Activated T-helper 1 cell treated with anti-CD3 and anti-CD28 coated beads, Interleukin-12 subunit alpha, Interleukin-12 subunit beta, Interleukin-2, Interleukin-4 antibody, amounts not matched to agents 30 ng/mL and 10 ng/mL and 1 ng/mL, durations not matched to agents 14 hours and 24 hours and 36 hours (primary cell): ENCODE measurements around the gene FRMPD4. TPM values are rescaled to one million over a fixed set of nuclear protein-coding genes. Genes with fewer than 3 reads are reported as not detected.

Experiments used
- DNase-seq: peaks from one replicate; pipeline ENCODE4 v3.0.0; 2021; ENCODE audit warnings: low spot score
- H3K27ac Mint-ChIP-seq: one replicate; pipeline ENCODE4 v1.8.0; 2021; ENCODE audit warnings: mild to moderate bottlenecking, mixed read lengths
- H3K27me3 Mint-ChIP-seq: one replicate; pipeline ENCODE4 v1.8.0; 2022; ENCODE audit warnings: mild to moderate bottlenecking, moderate library complexity, mixed read lengths; ENCODE audit not compliant: insufficient read depth
- H3K36me3 Mint-ChIP-seq: one replicate; pipeline ENCODE4 v1.8.0; 2021; ENCODE audit warnings: low read depth, mixed read lengths
- H3K4me1 Mint-ChIP-seq: one replicate; pipeline ENCODE4 v1.8.0; 2021; ENCODE audit warnings: low read depth, mixed read lengths
- H3K4me3 Mint-ChIP-seq: one replicate; pipeline ENCODE4 v1.8.0; 2021; ENCODE audit warnings: mild to moderate bottlenecking, moderate library complexity, mixed read lengths
- H3K9me3 Mint-ChIP-seq: one replicate; pipeline ENCODE4 v1.8.0; 2021; ENCODE audit warnings: mixed read lengths
- intact Hi-C: fragments of 100-400 bp; cut with micrococcal nuclease; formaldehyde crosslinking; loops from one replicate; pipeline ENCODE4 v1.15.1; 2024
- total RNA-seq: library from RNA; stranded (reverse); gene quantifications from 2 replicates; pipeline ENCODE4 v1.2.3, GENCODE V29; 2022

Gene FRMPD4
- total RNA-seq, 1 donor from 2014 or later: not detected

- Mint-ChIP-seq H3K4me3 (no peak overlapping the region), H3K36me3 (no peaks in the 10 kb centered on the region), H3K4me1 (no peaks in the 10 kb centered on the region), H3K27ac (no peak overlapping the region), H3K9me3 (no peaks in the 10 kb centered on the region), H3K27me3 (no peaks in the 10 kb centered on the region)
- DNase-seq: no peak
- intact Hi-C loops: no loop called here
These were observed 308.2 kb downstream of the FRMPD4 start for GRCh38 chrX:12446342-12447075.

- H3K36me3 Mint-ChIP-seq: no peaks in the 10 kb centered on the region
- H3K27me3 Mint-ChIP-seq: no peaks in the 10 kb centered on the region
- H3K9me3 Mint-ChIP-seq: no peaks in the 10 kb centered on the region
- DNase-seq: no peak
- H3K4me3 Mint-ChIP-seq: no peak overlapping the region
- H3K27ac Mint-ChIP-seq: no peak overlapping the region
- H3K4me1 Mint-ChIP-seq: no peaks in the 10 kb centered on the region
- intact Hi-C loops: no loop called here
These were observed 309.3 kb downstream of the FRMPD4 start for GRCh38 chrX:12447448-12448064.

- DNase-seq: no peak
- Mint-ChIP-seq H3K36me3 (no peaks in the 10 kb centered on the region), H3K4me1 (no peaks in the 10 kb centered on the region), H3K27ac (no peak overlapping the region), H3K27me3 (no peaks in the 10 kb centered on the region), H3K4me3 (no peak overlapping the region), H3K9me3 (no peaks in the 10 kb centered on the region)
- intact Hi-C loops: no loop called here
These were observed 314.0 kb downstream of the FRMPD4 start for GRCh38 chrX:12452268-12452667.

- no peak for DNase-seq
- H3K27ac Mint-ChIP-seq: no peak overlapping the region
- H3K36me3 Mint-ChIP-seq: no peaks in the 10 kb centered on the region
- H3K4me1 Mint-ChIP-seq: no peaks in the 10 kb centered on the region
- intact Hi-C loops: no loop called here
- H3K27me3 Mint-ChIP-seq: no peaks in the 10 kb centered on the region
- H3K9me3 Mint-ChIP-seq: no peaks in the 10 kb centered on the region
- H3K4me3 Mint-ChIP-seq: no peak overlapping the region
These were observed 322.7 kb downstream of the FRMPD4 start for GRCh38 chrX:12460929-12461328.

- H3K4me3 Mint-ChIP-seq: no peak overlapping the region
- intact Hi-C loops: no loop called here
- no peaks in the 10 kb centered on the region for H3K27me3 Mint-ChIP-seq
- H3K9me3 Mint-ChIP-seq: no peaks in the 10 kb centered on the region
- no peak overlapping the region for H3K27ac Mint-ChIP-seq
- H3K4me1 Mint-ChIP-seq: no peaks in the 10 kb centered on the region
- DNase-seq: no peak
- H3K36me3 Mint-ChIP-seq: no peaks in the 10 kb centered on the region
These were observed 324.8 kb downstream of the FRMPD4 start for GRCh38 chrX:12463052-12463451.

- intact Hi-C loops: no loop called here
- Mint-ChIP-seq H3K27me3 (no peaks in the 10 kb centered on the region), H3K4me1 (no peaks in the 10 kb centered on the region), H3K36me3 (no peaks in the 10 kb centered on the region), H3K4me3 (no peak overlapping the region), H3K9me3 (no peaks in the 10 kb centered on the region), H3K27ac (no peak overlapping the region)
- no peak for DNase-seq
These were observed 325.6 kb downstream of the FRMPD4 start for GRCh38 chrX:12463873-12464272.

GRCh38 chrX:12467321-12467720 lies 329.0 kb downstream of the FRMPD4 start:
- no peaks in the 10 kb centered on the region for H3K9me3 Mint-ChIP-seq
- H3K27ac Mint-ChIP-seq: no peak overlapping the region
- no peak for DNase-seq
- no peak overlapping the region for H3K4me3 Mint-ChIP-seq
- H3K27me3 Mint-ChIP-seq: no peaks in the 10 kb centered on the region
- H3K36me3 Mint-ChIP-seq: no peaks in the 10 kb centered on the region
- intact Hi-C loops: no loop called here
- H3K4me1 Mint-ChIP-seq: no peaks in the 10 kb centered on the region

GRCh38 chrX:12469296-12469695 lies 331.0 kb downstream of the FRMPD4 start:
- intact Hi-C loops: no loop called here
- Mint-ChIP-seq H3K4me1 (no peaks in the 10 kb centered on the region), H3K36me3 (no peaks in the 10 kb centered on the region), H3K4me3 (no peak overlapping the region), H3K9me3 (no peaks in the 10 kb centered on the region), H3K27me3 (no peaks in the 10 kb centered on the region), H3K27ac (no peak overlapping the region)
- DNase-seq: no peak

GRCh38 chrX:12471061-12471460 lies 332.8 kb downstream of the FRMPD4 start:
- Mint-ChIP-seq H3K27ac (no peak overlapping the region), H3K4me3 (no peak overlapping the region), H3K36me3 (no peaks in the 10 kb centered on the region), H3K9me3 (no peaks in the 10 kb centered on the region), H3K27me3 (no peaks in the 10 kb centered on the region), H3K4me1 (no peaks in the 10 kb centered on the region)
- intact Hi-C loops: no loop called here
- no peak for DNase-seq

GRCh38 chrX:12480956-12481355 lies 342.7 kb downstream of the FRMPD4 start:
- intact Hi-C loops: no loop called here
- Mint-ChIP-seq H3K9me3 (no peaks in the 10 kb centered on the region), H3K4me3 (no peak overlapping the region), H3K36me3 (no peaks in the 10 kb centered on the region), H3K27ac (no peak overlapping the region), H3K27me3 (no peaks in the 10 kb centered on the region), H3K4me1 (no peaks in the 10 kb centered on the region)
- DNase-seq: no peak

GRCh38 chrX:12488220-12488619 lies 349.9 kb downstream of the FRMPD4 start:
- intact Hi-C loops: no loop called here
- Mint-ChIP-seq H3K4me3 (no peak overlapping the region), H3K36me3 (no peaks in the 10 kb centered on the region), H3K27me3 (no peaks in the 10 kb centered on the region), H3K27ac (no peak overlapping the region), H3K4me1 (no peaks in the 10 kb centered on the region), H3K9me3 (no peaks in the 10 kb centered on the region)
- no peak for DNase-seq

GRCh38 chrX:12488771-12489170 lies 350.5 kb downstream of the FRMPD4 start:
- H3K27ac Mint-ChIP-seq: no peak overlapping the region
- no peaks in the 10 kb centered on the region for H3K36me3 Mint-ChIP-seq
- intact Hi-C loops: no loop called here
- no peaks in the 10 kb centered on the region for H3K9me3 Mint-ChIP-seq
- no peaks in the 10 kb centered on the region for H3K4me1 Mint-ChIP-seq
- no peak overlapping the region for H3K4me3 Mint-ChIP-seq
- H3K27me3 Mint-ChIP-seq: no peaks in the 10 kb centered on the region
- DNase-seq: no peak

GRCh38 chrX:12489341-12489740 lies 351.1 kb downstream of the FRMPD4 start:
- H3K4me1 Mint-ChIP-seq: no peaks in the 10 kb centered on the region
- no peaks in the 10 kb centered on the region for H3K27me3 Mint-ChIP-seq
- intact Hi-C loops: no loop called here
- H3K36me3 Mint-ChIP-seq: no peaks in the 10 kb centered on the region
- no peak overlapping the region for H3K4me3 Mint-ChIP-seq
- DNase-seq: no peak
- no peak overlapping the region for H3K27ac Mint-ChIP-seq
- H3K9me3 Mint-ChIP-seq: no peaks in the 10 kb centered on the region
